Measurements from ENCODE around the gene NEK1.

- TF ChIP-seq CTCF (conservative IDR thresholded peaks at IDR 0.05; ENCODE audit: low read depth, low read length) (no peak), POLR2A (IDR thresholded peaks at IDR 0.05; ENCODE audit: low read depth, low read length) (no peak), RFX5 (IDR thresholded peaks at IDR 0.05; ENCODE audit: low read depth, low read length) (no peak), FOS (IDR thresholded peaks at IDR 0.05; ENCODE audit: low read depth, low read length) (no peak), NFE2L2 (IDR thresholded peaks at IDR 0.05; ENCODE audit: low read depth, low read length) (no peak), RAD21 (IDR thresholded peaks at IDR 0.05; ENCODE audit: low read length) (no peak)
Measured at GRCh38 chr4:169439244-169439643, 173.1 kb downstream of the NEK1 start.

Data from IMR-90 (cell line).